Keratinocyte (primary cell): Measurements from ENCODE around the gene TIAM1. TPM values are rescaled to one million over a fixed set of nuclear protein-coding genes. Genes with fewer than 3 reads are reported as not detected.

Experiments
- DNase-seq: peaks from one replicate; pipeline ENCODE4 v3.0.0-alpha.2; 2011; ENCODE audit warnings: low read depth, missing footprints, low spot score
- FAIRE-seq: peaks from 2 replicates; lab custom pipeline; 2011; peaks lifted over from hg19 to GRCh38; lab: Jason Lieb, UNC
- H2AFZ ChIP-seq: 2 replicates; pipeline ENCODE4 v1.6.0; 2012; ENCODE audit warnings: low read length, control low read depth, inconsistent platforms; ENCODE audit not compliant: control insufficient read depth
- H3K27ac ChIP-seq: 2 replicates; pipeline ENCODE4 v1.5.1; 2011; ENCODE audit warnings: low read length; ENCODE audit not compliant: control insufficient read depth, insufficient read depth
- H3K27me3 ChIP-seq: 3 replicates; pipeline ENCODE4 v1.6.0; 2011; ENCODE audit warnings: low read length; ENCODE audit not compliant: control insufficient read depth, insufficient read depth; ENCODE audit errors: extremely low read depth
- H3K36me3 ChIP-seq, 2 experiments: 2 replicates in 1 of 2; 3 replicates in 1 of 2; pipeline ENCODE4 v1.5.1; 2011; ENCODE audit warnings: low read length in 2 of 2, mild to moderate bottlenecking in 1 of 2; ENCODE audit not compliant: control insufficient read depth in 2 of 2, insufficient read depth in 2 of 2; ENCODE audit errors: extremely low read depth in 1 of 2
- H3K4me1 ChIP-seq: 3 replicates; pipeline ENCODE4 v1.5.1; 2011; ENCODE audit warnings: low read length; ENCODE audit not compliant: control insufficient read depth, insufficient read depth; ENCODE audit errors: extremely low read depth
- H3K4me2 ChIP-seq: 3 replicates; pipeline ENCODE4 v1.6.0; 2011; ENCODE audit warnings: low read depth, low read length; ENCODE audit not compliant: control insufficient read depth, insufficient read depth; ENCODE audit errors: extremely low read depth
- H3K4me3 ChIP-seq, 3 experiments: fragments of 200-600 bp in 1 of 3; sonication (generic) in 1 of 3; 2 replicates in 2 of 3; 3 replicates in 1 of 3; pipeline ENCODE4 v1.5.1; 2011 to 2016; ENCODE audit warnings: low read length in 3 of 3, mild to moderate bottlenecking in 3 of 3, control low read depth in 2 of 3, inconsistent platforms in 1 of 3, low read depth in 1 of 3, mixed read lengths in 1 of 3, mixed run types in 1 of 3, moderate library complexity in 1 of 3; ENCODE audit not compliant: control insufficient read depth in 2 of 3, insufficient read depth in 2 of 3; ENCODE audit errors: extremely low read depth in 1 of 3
- H3K79me2 ChIP-seq: 2 replicates; pipeline ENCODE4 v1.6.0; 2012; ENCODE audit warnings: low read length; ENCODE audit not compliant: control insufficient read depth, insufficient read depth
- H3K9ac ChIP-seq: 3 replicates; pipeline ENCODE4 v1.6.0; 2011; ENCODE audit warnings: low read length; ENCODE audit not compliant: control insufficient read depth, insufficient read depth; ENCODE audit errors: extremely low read depth
- H3K9me1 ChIP-seq: 3 replicates; pipeline ENCODE4 v1.6.0; 2011; ENCODE audit warnings: low read length; ENCODE audit not compliant: control insufficient read depth, insufficient read depth; ENCODE audit errors: extremely low read depth
- H3K9me3 ChIP-seq: 2 replicates; pipeline ENCODE4 v1.5.1; 2012; ENCODE audit warnings: low read depth, low read length; ENCODE audit not compliant: control insufficient read depth
- H4K20me1 ChIP-seq: 3 replicates; pipeline ENCODE4 v1.6.0; 2011; ENCODE audit warnings: low read length; ENCODE audit not compliant: control insufficient read depth, insufficient read depth; ENCODE audit errors: extremely low read depth
- CTCF ChIP-seq, 3 experiments: IDR thresholded peaks in 1 of 3; conservative IDR thresholded peaks in 1 of 3; optimal IDR thresholded peaks in 1 of 3; 2 replicates in 2 of 3; 3 replicates in 1 of 3; pipeline versions ENCODE3 to v1.5.1; 2011; ENCODE audit warnings: low read length in 3 of 3, mild to moderate bottlenecking in 3 of 3, moderate library complexity in 2 of 3, control low read depth in 1 of 3, inconsistent platforms in 1 of 3; ENCODE audit not compliant: insufficient read depth in 2 of 3; ENCODE audit errors: extremely low read depth in 1 of 3
- EZH2 ChIP-seq: IDR thresholded peaks from one replicate; pipeline ENCODE4 v1.6.1; 2012; ENCODE audit warnings: inconsistent platforms, mild to moderate bottlenecking, low read length, moderate library complexity
- dilution Hi-C: fragments of 300-500 bp; cut with MboI; formaldehyde crosslinking; loops from one replicate; pipeline ENCODE4 v1.7.0; 2020; ENCODE audit warnings: low sequenced_read_pairs; ENCODE audit not compliant: extremely low pct_ligation_motif_present
- polyA plus RNA-seq, 5 experiments: library from polyadenylated mRNA; depleted of rRNA in 3 of 5; stranded (reverse) in 3 of 5; stranded (forward) in 1 of 5; unstranded in 1 of 5; fragments of >200 nt; gene quantifications; 1 replicate in 1 of 5; 2 replicates in 3 of 5; 3 replicates in 1 of 5; pipeline versions ENCODE4 v1.2.1 to v1.2.3, GENCODE V29; 2011 to 2012; ENCODE audit warnings: missing spikeins in 2 of 5, low read depth in 1 of 5, low replicate concordance in 1 of 5

Gene TIAM1
- polyA plus RNA-seq, 1 donor (not counting 4 experiments of a cell fraction or from before 2014, with no cell fraction given) = 8.3 TPM

- peaks cover 2% of the 10 kb centered on the region for H3K79me2 ChIP-seq
- no peak overlapping the region for H3K4me2 ChIP-seq
- TF ChIP-seq EZH2 (no peak), CTCF (optimal IDR thresholded peaks at IDR 0.05 in 1 of 3, IDR thresholded peaks at IDR 0.05 in 1 of 3, conservative IDR thresholded peaks at IDR 0.05 in 1 of 3; ENCODE audit: extremely low read depth in 1 of 3, insufficient read depth in 2 of 3, low read length in 3 of 3) (no peak)
- no peaks in the 10 kb centered on the region for H3K9me1 ChIP-seq
- H3K27ac ChIP-seq = no peak overlapping the region
- no peaks in the 10 kb centered on the region for H3K27me3 ChIP-seq
- no peak overlapping the region for H2AFZ ChIP-seq
- H3K4me3 ChIP-seq = no peak overlapping the region
- H3K4me1 ChIP-seq = peaks cover 22% of the 10 kb centered on the region
- no peak overlapping the region for H3K9ac ChIP-seq
- dilution Hi-C loops = no loop called here
- DNase-seq (no peak), FAIRE-seq (no peak)
- no peaks in the 10 kb centered on the region for H4K20me1 ChIP-seq
- no peaks in the 10 kb centered on the region for H3K9me3 ChIP-seq
- H3K36me3 ChIP-seq = no peaks in the 10 kb centered on the region
Observed at GRCh38 chr21:31346256-31346821, 2.3 kb upstream of the TIAM1 start.

DNA sequence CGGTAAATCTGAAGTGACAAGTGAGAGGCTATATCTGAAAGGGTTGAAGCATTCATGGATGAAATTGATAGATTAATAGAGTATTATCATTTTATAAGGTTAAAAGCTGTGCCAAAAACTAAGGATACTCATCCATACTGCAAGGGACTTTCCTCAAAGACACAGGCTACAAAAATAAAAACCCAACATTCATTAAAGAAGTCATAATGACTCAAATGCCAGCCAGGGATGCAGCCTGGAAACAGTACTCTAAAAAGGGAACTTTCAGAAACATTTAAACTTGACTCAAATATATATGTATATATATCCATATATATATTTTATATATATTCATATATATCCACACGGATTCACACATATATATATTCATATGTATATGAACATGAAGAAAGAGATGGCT, 1.1 kb upstream of the TIAM1 start:
- Histone ChIP-seq H2AFZ (no peak overlapping the region), H3K79me2 (peaks cover 2% of the 10 kb centered on the region), H4K20me1 (no peaks in the 10 kb centered on the region), H3K4me2 (no peak overlapping the region), H3K4me1 (peaks cover 16% of the 10 kb centered on the region), H3K36me3 (no peaks in the 10 kb centered on the region), H3K9me1 (no peaks in the 10 kb centered on the region), H3K27ac (no peak overlapping the region), H3K9me3 (no peaks in the 10 kb centered on the region), H3K9ac (no peak overlapping the region), H3K4me3 (no peak overlapping the region), H3K27me3 (no peaks in the 10 kb centered on the region)
- dilution Hi-C loops = no loop called here
- TF ChIP-seq EZH2 (no peak), CTCF (optimal IDR thresholded peaks at IDR 0.05 in 1 of 3, IDR thresholded peaks at IDR 0.05 in 1 of 3, conservative IDR thresholded peaks at IDR 0.05 in 1 of 3; ENCODE audit: extremely low read depth in 1 of 3, insufficient read depth in 2 of 3, low read length in 3 of 3) (no peak)
- DNase-seq (no peak), FAIRE-seq (no peak)
